ENCODE measurements around the gene RILPL1.
"Not testable (repeated sequence)": the region's sequence is repeated elsewhere in the genome, so short reads cannot be mapped to it uniquely, and the experiment has no call there.

The RILPL1 gene

DNA sequence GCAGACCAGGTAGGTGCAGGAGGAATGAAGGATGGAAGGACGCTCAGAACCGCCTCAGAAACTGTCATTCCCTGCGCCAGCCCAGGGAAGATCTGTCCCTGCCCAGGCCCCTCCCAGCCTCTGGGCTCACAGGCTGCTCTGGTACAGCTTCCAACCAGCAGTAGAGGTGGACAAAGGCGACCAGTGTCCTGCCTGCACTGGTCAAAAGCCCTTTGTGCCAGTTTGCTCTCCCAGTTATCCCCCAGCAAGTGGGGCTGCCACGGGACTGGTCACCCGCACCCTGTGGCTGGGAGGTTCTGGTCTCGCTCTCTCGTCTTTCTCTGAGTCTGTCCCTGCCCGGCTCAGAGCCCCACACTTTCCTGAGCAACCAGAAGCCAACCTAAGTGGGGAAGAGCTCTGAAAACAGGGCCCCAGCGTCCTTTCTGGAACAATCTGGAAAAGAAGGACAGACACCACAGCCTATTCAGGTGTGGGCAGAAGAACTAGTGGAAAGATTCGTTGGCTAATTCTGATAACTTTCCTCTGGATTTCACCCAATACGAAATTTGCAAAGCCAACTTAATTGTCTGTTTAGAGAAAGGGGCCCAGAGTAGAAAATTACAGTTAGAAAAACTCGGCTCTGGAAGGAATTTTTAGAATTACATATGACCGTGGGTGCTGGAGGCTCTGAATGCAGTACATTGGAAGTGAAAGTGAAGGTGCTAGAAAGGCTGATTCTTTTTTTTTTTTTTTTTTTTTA is 53.9 kb downstream of the RILPL1 start:
- DNase-seq: no peak
- in situ Hi-C loops (cut with HindIII; ENCODE audit: low pct_ligation_motif_present, low pct_unique_long_range_greater_than_20kb, low sequenced_read_pairs): no loop called here

DNA sequence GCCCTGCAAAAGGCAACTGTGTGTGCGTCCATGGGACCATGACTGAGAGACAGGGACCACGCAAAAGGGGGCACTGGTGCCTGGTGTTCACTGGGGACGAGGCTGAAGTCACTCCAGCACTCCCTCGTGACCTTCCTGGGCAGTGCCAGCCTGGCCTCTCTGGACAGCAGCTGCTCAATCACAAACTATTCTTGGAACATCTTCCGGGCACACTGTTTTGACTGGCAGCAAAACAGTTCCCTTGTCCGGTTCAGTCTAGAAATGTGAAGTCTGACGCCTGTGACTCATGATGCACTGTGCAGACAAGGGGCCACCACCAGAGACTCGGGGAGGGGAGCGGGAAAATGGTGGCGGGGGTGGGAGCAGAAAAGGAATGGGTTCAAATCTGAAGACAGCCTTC is 54.8 kb downstream of the RILPL1 start:
- no peak for DNase-seq
- in situ Hi-C loops (cut with HindIII; ENCODE audit: low pct_ligation_motif_present, low pct_unique_long_range_greater_than_20kb, low sequenced_read_pairs): no loop called here

DNA sequence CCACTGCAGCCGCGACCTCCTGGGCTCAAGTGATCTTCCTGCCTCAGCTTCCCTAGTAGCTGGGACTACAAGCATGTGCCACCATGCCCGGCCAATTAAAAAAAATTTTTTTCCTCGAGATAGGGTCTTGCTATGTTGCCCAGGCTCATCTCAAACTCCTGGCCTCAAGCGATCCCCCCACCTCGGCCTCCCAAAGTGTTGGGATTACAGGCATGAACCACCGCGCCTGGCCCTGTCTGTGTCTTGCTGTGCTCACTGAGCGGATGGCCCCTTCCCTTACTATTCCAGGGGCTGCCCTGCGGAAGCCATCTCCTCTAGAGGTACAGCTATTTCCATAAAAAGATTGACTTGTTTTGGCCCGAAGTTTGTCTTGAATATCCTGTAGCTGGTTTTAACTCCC is 55.5 kb downstream of the RILPL1 start:
- in situ Hi-C loops (cut with HindIII; ENCODE audit: low pct_ligation_motif_present, low pct_unique_long_range_greater_than_20kb, low sequenced_read_pairs): no loop called here

GRCh38 chr12:123475246-123475703 is 58.2 kb downstream of the RILPL1 start:
- DNase-seq: no peak
- in situ Hi-C loops (cut with HindIII; ENCODE audit: low pct_ligation_motif_present, low pct_unique_long_range_greater_than_20kb, low sequenced_read_pairs): no loop called here

More for the DNA sequence above, 55.5 kb downstream of the RILPL1 start:
- DNase-seq: no peak

DNA sequence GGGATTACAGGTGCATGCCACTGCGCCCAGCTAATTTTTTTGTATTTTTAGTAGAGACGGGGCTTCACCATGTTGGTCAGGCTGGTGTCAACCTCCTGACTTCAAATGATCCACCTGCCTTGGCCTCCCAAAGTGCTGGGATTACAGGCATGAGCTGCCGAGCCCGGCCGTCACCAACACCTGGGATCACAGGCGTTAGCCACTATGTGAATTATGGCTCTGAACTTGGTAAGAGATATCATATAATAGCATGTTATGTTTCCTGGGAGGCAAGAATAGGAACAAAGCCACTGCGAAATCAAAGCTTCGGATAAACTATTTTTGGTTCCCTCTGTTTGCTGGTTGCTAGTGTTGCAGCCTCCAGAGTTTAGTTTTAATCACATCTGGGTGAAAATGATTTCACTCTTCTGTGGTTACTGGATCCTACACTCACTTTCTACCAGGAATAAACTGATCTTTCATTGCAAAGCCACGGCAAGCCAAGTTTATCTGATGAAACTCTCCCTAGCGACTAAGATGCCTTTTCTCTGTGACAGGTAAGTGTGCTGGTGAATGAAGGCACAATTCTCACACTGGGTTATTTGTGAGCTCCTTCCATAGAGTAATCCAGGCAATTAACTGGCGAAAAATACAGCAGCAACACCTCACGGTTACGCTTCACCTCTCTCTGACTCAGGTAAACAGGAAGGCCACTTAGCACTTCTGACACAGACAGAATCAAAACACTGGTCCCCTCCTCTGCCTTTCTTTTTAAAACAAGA is 58.9 kb downstream of the RILPL1 start:
- DNase-seq: no peak
- in situ Hi-C loops (cut with HindIII; ENCODE audit: low pct_ligation_motif_present, low pct_unique_long_range_greater_than_20kb, low sequenced_read_pairs): no loop called here

DNA sequence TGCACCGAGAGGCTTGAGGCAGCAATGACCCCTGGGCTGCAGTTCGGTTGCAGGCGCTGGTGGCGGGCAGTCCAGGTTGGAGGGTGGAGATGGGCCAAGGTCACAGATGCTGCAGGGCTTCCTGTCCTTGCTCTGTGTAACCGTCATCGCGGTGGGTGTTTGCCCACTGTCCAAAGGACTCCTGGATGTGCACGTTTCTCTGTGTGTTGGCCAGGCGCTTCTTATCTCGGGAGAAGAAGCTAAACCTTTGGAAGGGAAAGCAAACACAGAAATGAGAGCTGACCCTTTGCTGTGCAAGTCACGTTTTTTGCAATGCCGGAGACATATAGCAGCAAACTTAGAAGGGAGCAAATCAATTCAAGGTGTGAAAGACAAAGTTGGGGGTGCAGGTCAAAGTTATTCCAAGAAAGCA is 61.1 kb downstream of the RILPL1 start:
- in situ Hi-C loops (cut with HindIII; ENCODE audit: low pct_ligation_motif_present, low pct_unique_long_range_greater_than_20kb, low sequenced_read_pairs): no loop called here
- no peak for DNase-seq

DNA sequence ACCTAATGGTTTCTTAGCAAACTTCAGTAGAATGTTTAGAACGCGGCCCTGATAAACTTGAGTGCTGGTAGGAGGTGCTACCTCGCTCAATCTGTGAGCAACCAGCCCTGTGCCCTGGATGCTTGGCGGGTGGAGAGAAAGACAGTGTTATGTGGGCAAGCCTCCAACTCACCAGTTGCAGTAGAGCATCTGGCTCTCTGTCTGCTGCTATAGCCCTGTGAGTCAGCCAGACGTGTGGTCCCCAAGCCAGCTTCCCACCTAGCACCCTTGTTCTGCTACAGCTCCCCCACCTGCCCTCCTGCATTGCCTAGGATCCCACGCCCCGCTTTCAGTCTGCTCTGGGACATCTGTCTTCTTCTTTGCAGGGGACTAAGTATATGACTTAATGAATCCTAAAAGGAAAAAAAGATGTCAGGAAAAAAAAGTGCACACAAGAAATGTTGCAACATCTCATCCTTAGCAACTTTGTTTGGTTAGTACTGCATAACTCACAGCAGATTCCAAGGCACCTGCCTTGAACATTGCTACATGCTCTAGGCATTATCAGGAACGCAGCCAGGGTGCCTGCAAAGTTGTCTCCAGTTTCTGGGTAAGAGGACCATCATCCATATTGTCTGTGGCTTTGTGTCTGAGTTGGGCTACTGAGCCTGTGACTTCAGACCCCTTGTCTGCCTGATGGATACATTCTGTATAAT is 62.0 kb downstream of the RILPL1 start:
- in situ Hi-C loops (cut with HindIII; ENCODE audit: low pct_ligation_motif_present, low pct_unique_long_range_greater_than_20kb, low sequenced_read_pairs): no loop called here
- no peak for DNase-seq

- in situ Hi-C loops (cut with HindIII; ENCODE audit: low pct_ligation_motif_present, low pct_unique_long_range_greater_than_20kb, low sequenced_read_pairs): no loop called here
- no peak for DNase-seq
Observed at GRCh38 chr12:123469978-123470377, 63.5 kb downstream of the RILPL1 start.

GRCh38 chr12:123468786-123469185 is 64.7 kb downstream of the RILPL1 start:
- in situ Hi-C loops (cut with HindIII; ENCODE audit: low pct_ligation_motif_present, low pct_unique_long_range_greater_than_20kb, low sequenced_read_pairs): no loop called here

GRCh38 chr12:123465084-123465483 is 68.4 kb downstream of the RILPL1 start:
- no peak for DNase-seq
- in situ Hi-C loops (cut with HindIII; ENCODE audit: low pct_ligation_motif_present, low pct_unique_long_range_greater_than_20kb, low sequenced_read_pairs): no loop called here

More at GRCh38 chr12:123468786-123469185, 64.7 kb downstream of the RILPL1 start:
- no peak for DNase-seq

DNA sequence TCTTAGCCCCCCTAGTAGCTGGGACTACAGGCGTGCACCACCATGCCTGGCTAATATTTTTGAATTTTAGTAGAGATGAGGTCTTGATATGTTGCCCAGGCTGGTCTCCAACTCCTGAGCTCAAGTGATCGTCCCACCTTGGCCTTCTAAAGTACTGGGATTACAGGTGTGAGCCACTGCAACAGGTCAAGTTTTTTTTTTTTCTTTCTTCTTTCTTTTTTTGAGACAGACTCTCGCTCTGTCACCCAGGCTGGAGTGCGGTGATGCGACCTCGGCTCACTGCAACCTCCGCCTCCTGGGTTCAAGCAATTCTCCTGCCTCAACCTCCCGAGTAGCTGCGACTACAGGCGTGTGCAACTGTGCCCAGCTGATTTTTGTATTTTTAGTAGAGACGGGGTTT is 70.3 kb downstream of the RILPL1 start:
- DNase-seq; in situ Hi-C loops (cut with HindIII; ENCODE audit: low pct_ligation_motif_present, low pct_unique_long_range_greater_than_20kb, low sequenced_read_pairs): not testable (repeated sequence)

DNA sequence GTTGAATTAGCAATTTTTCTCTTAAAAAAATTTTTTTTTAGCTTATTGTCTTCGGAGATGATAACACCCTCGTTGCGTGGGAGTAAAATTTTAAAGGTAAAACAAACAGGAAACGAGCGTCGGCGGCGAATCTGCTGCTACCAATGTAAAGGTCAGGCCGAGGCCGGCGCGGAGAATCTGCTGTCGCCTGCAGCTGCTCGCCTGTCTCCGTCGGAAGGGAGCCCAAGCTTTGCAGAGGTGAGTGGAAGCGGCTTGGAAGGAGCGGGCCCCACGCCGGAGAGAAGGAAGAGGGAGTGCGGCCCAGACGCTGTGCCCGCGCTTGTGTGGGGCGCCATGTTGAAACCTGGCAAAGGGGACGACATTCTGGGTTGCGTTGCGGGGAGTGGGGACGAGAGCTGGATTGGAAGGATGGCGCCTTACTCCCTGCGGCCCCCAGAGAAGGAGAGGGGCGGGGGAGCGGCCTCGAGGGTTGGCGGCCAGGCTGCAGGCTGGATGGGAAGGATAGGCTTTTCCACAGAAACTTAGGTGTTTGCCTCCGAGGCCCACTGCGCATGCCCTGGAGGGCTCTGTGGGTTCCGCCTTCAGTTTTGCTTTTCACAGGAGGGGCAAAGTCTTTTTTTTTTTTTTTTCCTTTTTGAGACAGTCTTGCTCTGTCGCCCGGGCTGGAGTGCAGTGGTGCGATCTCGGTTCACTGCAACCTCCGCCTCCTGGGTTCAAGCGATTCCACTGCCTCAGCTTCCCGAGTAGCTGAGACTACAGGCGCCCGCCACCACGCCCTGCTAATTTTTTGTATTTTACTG is 75.3 kb downstream of the RILPL1 start, which contains the start of gene SNRNP35:
Gene SNRNP35 (plus strand): TSS at position 160 of the 800 bp plus-strand sequence. CDS start 7,402 bp downstream, outside the sequence.
- DNase-seq: peak; percentile 92
- in situ Hi-C loops (cut with HindIII; ENCODE audit: low pct_ligation_motif_present, low pct_unique_long_range_greater_than_20kb, low sequenced_read_pairs): no loop called here

DNA sequence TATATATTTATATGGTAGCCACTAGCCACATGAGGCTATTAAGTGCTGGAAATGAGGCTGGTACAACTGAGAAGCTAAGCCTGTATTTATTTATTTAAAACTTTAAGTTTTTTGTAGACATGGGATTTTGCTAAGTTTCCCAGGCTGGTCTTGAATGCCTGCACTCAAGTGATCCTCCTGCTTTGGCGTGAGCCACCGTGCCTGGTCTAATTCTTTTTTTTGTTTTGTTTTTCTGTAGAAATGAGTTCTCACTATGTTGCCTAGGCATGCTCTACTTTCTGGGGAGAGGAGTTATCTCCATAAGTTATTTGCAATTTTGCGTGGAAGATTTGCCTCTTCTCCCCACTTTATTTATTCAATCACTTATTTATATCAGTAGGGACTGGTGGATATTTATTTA is 80.4 kb downstream of the RILPL1 start:
- in situ Hi-C loops (cut with HindIII; ENCODE audit: low pct_ligation_motif_present, low pct_unique_long_range_greater_than_20kb, low sequenced_read_pairs): no loop called here
- DNase-seq: no peak

- in situ Hi-C loops (cut with HindIII; ENCODE audit: low pct_ligation_motif_present, low pct_unique_long_range_greater_than_20kb, low sequenced_read_pairs); DNase-seq: not testable (repeated sequence)
Observed at GRCh38 chr12:123452276-123452550, 81.3 kb downstream of the RILPL1 start.

DNA sequence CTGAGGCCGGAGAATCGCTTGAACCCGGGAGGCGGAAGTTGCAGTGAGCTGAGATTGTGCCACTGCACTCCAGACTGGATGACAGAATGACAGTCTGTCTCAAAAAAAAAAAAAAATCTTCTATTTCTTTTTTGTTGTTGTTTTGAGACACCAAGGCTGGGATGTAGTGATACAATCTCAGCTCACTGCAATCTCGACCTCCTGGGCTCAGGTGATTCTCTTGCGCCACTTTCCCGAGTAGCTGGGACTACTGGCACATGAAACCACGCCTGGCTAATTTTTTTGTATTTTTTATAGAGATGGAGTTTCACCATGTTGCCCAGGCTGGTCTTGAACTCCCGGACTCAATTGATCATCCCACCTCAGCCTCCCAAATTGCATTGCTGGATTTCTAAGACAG is 82.9 kb downstream of the RILPL1 start:
- DNase-seq: no peak
- in situ Hi-C loops (cut with HindIII; ENCODE audit: low pct_ligation_motif_present, low pct_unique_long_range_greater_than_20kb, low sequenced_read_pairs): no loop called here

GRCh38 chr12:123449856-123450255 is 83.7 kb downstream of the RILPL1 start:
- no peak for DNase-seq
- in situ Hi-C loops (cut with HindIII; ENCODE audit: low pct_ligation_motif_present, low pct_unique_long_range_greater_than_20kb, low sequenced_read_pairs): no loop called here

DNA sequence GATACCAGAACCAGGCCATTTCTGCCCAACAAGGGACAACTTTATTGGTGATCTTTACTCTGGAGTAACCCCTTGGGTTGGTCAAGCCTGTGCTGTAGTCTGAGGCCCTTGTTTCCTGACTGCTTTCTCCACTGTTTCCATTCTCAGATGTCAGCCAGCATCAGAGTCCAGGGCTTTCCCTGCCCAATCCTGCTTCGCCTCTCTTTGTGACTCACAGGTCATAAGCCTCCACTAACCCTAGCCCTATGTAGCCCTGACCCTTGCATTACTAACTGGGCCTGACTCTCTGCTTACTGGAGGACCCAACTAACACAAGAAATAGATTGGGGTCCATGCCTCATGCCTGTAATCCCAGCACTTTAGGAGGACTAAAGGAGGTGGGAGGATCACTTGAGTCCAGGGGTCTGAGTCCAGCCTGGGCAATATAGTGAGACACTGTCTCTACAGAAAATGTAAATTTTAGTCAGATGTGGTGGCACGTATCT is 84.2 kb downstream of the RILPL1 start:
- in situ Hi-C loops (cut with HindIII; ENCODE audit: low pct_ligation_motif_present, low pct_unique_long_range_greater_than_20kb, low sequenced_read_pairs): no loop called here
- DNase-seq: no peak

GRCh38 chr12:123446333-123446713 is 87.2 kb downstream of the RILPL1 start:
- no peak for DNase-seq
- in situ Hi-C loops (cut with HindIII; ENCODE audit: low pct_ligation_motif_present, low pct_unique_long_range_greater_than_20kb, low sequenced_read_pairs): no loop called here

All from ACHN (cell line).